SH-SY5Y (cell line): ENCODE results near the gene KRT3.

Experiments used
- GATA2 ChIP-seq: IDR thresholded peaks from 2 replicates; pipeline ENCODE4 v1.6.1; 2011; ENCODE audit warnings: mild to moderate bottlenecking, low read depth, low read length
- GATA3 ChIP-seq: IDR thresholded peaks from 2 replicates; pipeline ENCODE4 v1.6.1; 2011; ENCODE audit warnings: low read depth, mild to moderate bottlenecking, low read length, moderate library complexity

- TF ChIP-seq GATA3 (no peak), GATA2 (no peak)
Observed at GRCh38 chr12:52766351-52767019, 29.4 kb downstream of the KRT3 start.
